ENCODE data around the gene MYCL.

- TF ChIP-seq CTCF (conservative IDR thresholded peaks at IDR 0.05 in 1 of 2, IDR thresholded peaks at IDR 0.05 in 1 of 2; ENCODE audit: extremely low read depth in 1 of 2, insufficient read depth in 1 of 2, low read depth in 1 of 2, low read length in 2 of 2) = no peak
- TF ChIP-seq EZH2 (IDR thresholded peaks at IDR 0.05; ENCODE audit: borderline replicate concordance, low read length) = no peak
Measured at GRCh38 chr1:39886757-39887231, 14.9 kb downstream of the MYCL start.

Data from mammary epithelial cell (primary cell).